VCaP (cell line): ENCODE data around the gene ZDHHC11.

Experiments used
- H3K27ac ChIP-seq: fragments of 450-650 bp; 2 replicates; pipeline ENCODE4 v1.5.1; 2017
- TF ChIP-seq, protein P1 (sequence below): fragments of 450-650 bp; conservative IDR thresholded peaks from 2 replicates; pipeline ENCODE4 v1.5.1; 2017; ENCODE audit warnings: mild to moderate bottlenecking, moderate library complexity

Gene ZDHHC11

DNA sequence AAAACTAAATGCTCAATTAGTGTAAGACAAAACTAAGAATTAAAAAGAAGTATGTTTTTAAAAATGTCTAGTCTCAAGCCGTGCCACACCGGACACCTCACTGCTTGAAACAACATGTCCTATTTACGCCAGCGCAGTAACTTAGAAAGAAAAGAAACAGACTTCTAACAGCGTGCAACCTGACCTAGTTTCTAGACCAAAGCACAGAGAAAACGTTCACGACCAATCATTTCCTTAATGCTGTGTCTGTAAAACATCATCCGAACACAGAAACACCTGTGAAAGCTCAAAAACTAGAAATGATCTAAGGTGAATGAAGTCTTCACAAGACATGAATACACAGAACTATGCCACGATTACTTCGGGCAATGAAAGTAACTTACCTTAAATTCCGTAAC is 37.9 kb upstream of the ZDHHC11 start:
- TF ChIP-seq, protein P1, sequence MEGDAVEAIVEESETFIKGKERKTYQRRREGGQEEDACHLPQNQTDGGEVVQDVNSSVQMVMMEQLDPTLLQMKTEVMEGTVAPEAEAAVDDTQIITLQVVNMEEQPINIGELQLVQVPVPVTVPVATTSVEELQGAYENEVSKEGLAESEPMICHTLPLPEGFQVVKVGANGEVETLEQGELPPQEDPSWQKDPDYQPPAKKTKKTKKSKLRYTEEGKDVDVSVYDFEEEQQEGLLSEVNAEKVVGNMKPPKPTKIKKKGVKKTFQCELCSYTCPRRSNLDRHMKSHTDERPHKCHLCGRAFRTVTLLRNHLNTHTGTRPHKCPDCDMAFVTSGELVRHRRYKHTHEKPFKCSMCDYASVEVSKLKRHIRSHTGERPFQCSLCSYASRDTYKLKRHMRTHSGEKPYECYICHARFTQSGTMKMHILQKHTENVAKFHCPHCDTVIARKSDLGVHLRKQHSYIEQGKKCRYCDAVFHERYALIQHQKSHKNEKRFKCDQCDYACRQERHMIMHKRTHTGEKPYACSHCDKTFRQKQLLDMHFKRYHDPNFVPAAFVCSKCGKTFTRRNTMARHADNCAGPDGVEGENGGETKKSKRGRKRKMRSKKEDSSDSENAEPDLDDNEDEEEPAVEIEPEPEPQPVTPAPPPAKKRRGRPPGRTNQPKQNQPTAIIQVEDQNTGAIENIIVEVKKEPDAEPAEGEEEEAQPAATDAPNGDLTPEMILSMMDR, result no peak
- H3K27ac ChIP-seq, result no peak overlapping the region

DNA sequence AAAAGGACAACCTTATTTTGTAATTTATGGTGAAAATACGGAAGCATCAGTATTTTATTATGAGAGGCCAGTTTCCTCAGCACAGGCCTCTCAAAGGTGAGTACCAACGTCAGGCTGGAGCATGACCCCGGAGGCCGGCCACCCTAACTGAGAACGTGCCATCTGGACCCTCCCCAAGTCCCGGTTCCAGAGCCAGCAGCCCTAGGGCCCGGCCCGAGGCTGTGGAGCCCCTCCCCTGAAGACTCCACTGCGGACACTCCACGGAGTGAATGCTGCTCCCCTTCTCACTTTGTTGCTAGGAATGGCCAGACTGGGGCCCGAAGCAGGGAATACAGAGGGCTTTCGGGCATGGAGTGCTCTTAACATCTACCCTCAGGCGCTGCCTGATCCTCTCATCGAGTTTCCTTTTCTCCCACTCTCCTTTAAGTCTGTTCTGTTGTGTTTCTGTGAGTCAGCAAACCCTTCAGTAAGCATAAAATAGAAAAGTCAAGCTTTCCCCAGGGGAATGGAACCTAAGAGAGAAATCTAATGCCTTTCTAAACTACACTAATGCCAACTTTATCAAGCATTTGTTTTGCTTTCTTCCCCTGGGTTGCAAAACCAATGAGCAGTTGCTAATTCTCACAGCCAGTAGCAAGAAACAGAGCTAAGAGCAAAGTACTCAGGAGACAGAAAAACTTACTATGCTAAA is 37.3 kb upstream of the ZDHHC11 start:
- H3K27ac ChIP-seq, result no peak overlapping the region
- TF ChIP-seq, protein P1, result no peak

DNA sequence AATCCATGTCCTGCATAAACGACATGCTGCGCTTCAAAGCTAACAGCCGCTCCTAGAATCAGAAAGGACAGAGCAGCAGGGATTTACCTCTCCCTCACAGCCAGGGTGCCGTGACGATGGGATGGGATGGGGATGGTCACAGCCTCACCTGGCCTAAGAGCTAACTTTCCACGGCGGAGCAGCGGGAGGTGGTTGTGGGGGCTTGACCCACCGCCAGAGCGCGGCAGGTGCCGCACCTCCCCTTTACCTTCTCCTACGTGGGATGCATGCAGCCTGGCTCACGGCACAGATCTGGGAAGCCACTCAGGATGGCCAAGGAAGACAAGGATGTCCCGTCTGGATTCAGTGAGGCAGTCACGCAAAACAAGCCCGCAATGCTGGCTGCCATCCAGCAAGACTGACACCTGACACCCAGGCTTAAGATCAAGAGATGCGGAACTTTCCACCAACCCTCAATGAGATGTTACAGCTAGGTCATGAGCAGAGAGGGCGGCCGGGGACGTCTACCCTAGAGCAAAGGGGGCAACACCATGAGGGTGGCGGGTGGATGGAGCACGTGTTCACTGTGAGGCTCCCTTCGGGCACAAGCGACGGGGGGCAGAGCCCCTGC is 36.0 kb upstream of the ZDHHC11 start:
- TF ChIP-seq, protein P1, result no peak
- no peak overlapping the region for H3K27ac ChIP-seq

DNA sequence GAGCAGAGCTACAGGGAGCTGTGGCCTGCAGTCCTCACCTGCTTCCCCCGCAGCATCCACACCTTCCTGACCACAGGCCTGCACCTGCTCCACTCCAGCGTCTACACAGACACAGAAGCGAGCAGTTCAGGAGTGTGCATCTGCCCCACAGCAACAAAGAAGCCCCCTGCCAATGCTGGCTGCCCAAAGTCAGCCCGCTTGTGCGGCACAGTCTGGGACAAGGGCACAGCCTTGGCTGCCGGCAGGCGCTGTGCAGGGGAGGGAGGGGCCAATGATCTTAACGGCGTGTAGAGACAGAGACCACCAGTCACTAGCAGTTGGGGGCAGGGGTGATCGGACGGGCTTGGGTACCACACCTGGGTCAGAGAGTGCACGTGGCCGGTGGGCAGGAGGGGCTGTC is 35.2 kb upstream of the ZDHHC11 start:
- TF ChIP-seq, protein P1, result no peak
- no peak overlapping the region for H3K27ac ChIP-seq

DNA sequence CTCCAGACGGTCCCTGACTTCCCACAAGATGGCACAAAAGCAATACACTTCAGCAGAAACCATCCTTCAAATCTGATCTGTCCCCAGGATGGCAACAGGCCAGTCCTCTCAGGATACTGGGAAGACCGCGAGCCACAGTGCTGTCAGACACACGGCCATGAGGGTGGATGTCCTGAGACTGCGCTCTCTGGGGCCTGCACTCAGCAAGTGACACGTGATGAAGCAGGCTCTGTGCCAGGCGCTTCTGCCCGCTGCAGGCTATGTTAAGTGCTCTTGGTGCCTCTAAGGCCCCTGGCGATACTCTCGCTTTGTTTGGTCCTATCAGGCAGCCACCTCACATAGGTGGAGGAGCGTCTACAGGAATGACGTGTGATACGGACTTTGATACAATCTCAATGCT is 34.7 kb upstream of the ZDHHC11 start:
- TF ChIP-seq, protein P1, result no peak
- H3K27ac ChIP-seq, result no peak overlapping the region

DNA sequence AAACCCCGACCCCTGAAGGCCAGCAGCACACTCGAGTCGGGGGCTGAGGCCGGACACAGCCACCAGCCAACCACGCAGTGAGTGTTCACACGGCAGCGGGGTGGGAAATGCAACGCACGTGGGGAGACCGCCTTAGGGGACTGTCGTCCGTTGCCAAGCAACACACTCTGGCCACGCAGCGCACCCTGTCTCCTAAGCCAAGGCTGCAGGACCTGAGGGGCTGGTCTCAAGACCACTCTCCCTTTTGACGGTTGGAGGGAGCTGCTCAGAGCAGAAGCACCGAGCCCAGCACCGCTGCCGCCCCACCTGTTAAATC is 34.3 kb upstream of the ZDHHC11 start:
- TF ChIP-seq, protein P1, result no peak
- H3K27ac ChIP-seq, result no peak overlapping the region

DNA sequence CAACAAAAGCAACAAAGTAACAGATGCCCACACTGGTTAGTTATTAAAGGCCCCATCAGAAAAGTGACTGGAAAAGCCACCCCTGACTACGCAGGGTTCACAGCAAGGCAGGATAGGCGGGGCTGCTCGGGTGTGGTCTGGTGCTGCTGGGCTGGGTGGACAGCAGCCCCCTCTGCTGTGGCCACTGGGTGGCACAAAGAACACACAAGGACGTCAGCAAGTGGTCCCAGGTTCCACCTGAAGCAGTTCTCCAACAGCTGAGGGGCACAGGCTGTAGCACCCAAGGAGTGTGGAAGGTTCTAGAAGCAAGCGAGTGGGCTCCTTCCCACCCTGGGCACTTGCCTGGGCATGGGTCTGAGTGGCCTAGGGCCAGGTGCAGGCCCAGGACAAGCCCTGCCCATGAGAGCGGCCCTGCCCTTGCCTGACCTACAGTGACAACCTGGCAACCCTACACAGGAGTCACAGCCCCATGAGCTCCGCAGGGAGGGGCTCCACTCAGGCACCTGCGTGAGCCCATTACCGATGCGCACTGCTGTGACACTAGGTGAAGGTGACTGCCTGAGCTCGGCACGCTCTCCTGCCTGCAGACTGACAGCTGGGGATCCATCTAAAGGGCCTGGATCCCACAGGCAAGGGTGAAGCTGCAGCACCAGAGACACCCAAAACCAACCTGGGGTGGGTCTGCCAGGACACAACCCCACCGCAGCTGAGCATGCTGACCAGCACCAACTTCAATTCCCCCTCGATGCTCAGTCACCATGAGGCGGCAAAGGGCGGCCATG is 33.8 kb upstream of the ZDHHC11 start:
- TF ChIP-seq, protein P1, result no peak

More for the DNA sequence above, 33.8 kb upstream of the ZDHHC11 start:
- H3K27ac ChIP-seq, result no peak overlapping the region
